Testis (tissue), 2 donors: ENCODE measurements around the gene CBLB.

ENCODE experiments used
- CTCF ChIP-seq, 3 experiments: fragments of 450-650 bp in 2 of 3; fragments of 200-600 bp in 1 of 3; sonication (generic) in 1 of 3; IDR thresholded peaks; one replicate each; pipeline ENCODE4 v1.5.1; 2016 to 2019; ENCODE audit warnings: antibody characterized with exemption in 3 of 3, mild to moderate bottlenecking in 2 of 3, moderate library complexity in 1 of 3
- POLR2A ChIP-seq: fragments of 450-650 bp; IDR thresholded peaks from one replicate; pipeline ENCODE4 v1.6.1; 2017; ENCODE audit warnings: antibody characterized with exemption, mild to moderate bottlenecking, moderate library complexity

- TF ChIP-seq CTCF (IDR thresholded peaks at IDR 0.05), result no peak
- TF ChIP-seq POLR2A, result no peak
Measured at GRCh38 chr3:105608623-105609022, 260.2 kb downstream of the CBLB start.
